ENCODE results near the gene WWC1.

GRCh38 chr5:168374532-168374931 is 83.1 kb downstream of the WWC1 start:
- TF ChIP-seq GATA2 (IDR thresholded peaks at IDR 0.05; ENCODE audit: low read depth, low read length) (no peak), GATA3 (IDR thresholded peaks at IDR 0.05; ENCODE audit: low read depth, low read length) (no peak)

Measured in SH-SY5Y (cell line).